Colonic mucosa (tissue), 4 donors: ENCODE data around the gene KDSR. TPM values are rescaled to one million over a fixed set of nuclear protein-coding genes. Genes with fewer than 3 reads are reported as not detected.

Source experiments
- DNase-seq: peaks from one replicate; pipeline ENCODE4 v3.0.0-alpha.2; 2020
- H3K27ac ChIP-seq: fragments of 200-600 bp; one replicate; pipeline ENCODE4 v1.8.0; 2021
- H3K27me3 ChIP-seq: fragments of 200-600 bp; one replicate; pipeline ENCODE4 v1.8.0; 2021
- H3K36me3 ChIP-seq: fragments of 200-600 bp; one replicate; pipeline ENCODE4 v1.8.0; 2021
- H3K4me1 ChIP-seq: fragments of 200-600 bp; one replicate; pipeline ENCODE4 v1.8.0; 2021; ENCODE audit warnings: mild to moderate bottlenecking
- H3K4me3 ChIP-seq: fragments of 200-600 bp; one replicate; pipeline ENCODE4 v1.8.0; 2021
- H3K9ac ChIP-seq, 2 donors: one replicate each; pipeline ENCODE4 v1.7.0; 2013; ENCODE audit warnings: control low read depth in 2 of 2, low read depth in 2 of 2, low read length in 2 of 2
- H3K9me3 ChIP-seq: fragments of 200-600 bp; one replicate; pipeline ENCODE4 v1.8.0; 2021
- CTCF ChIP-seq: fragments of 200-600 bp; IDR thresholded peaks from one replicate; pipeline ENCODE4 v1.8.0; 2022; ENCODE audit warnings: antibody characterized with exemption, mild to moderate bottlenecking
- intact Hi-C: fragments of 100-400 bp; cut with DNase I; formaldehyde crosslinking; loops from one replicate; pipeline ENCODE4 v1.14.1; 2022
- total RNA-seq, 2 donors: library from RNA; stranded (reverse); fragmentation: NEBNext Ultra II Directional in 1 of 2; extraction: Animal tissue kit (Norgen Biotek cat#: 25700) in 1 of 2; gene quantifications; one replicate each; pipeline ENCODE4 v1.2.1, GENCODE V29; 2021
- donor health status: healthy.
- donor health status: DM: no; HTN: no; CAD: no.
- donor health status: DM: no; HTN: no; CAD: no.

KDSR gene
- total RNA-seq, 2 donors from 2014 or later: 32.8 to 55.3 TPM

GRCh38 chr18:63317982-63318888 lies 48.8 kb downstream of the KDSR start:
- H3K27ac ChIP-seq: peak overlapping the region; percentile 62
- intact Hi-C loops: loop anchor here (2.0 kb wide), 1 partner anchor 187 kb away; no protein-coding TSS in a partner anchor
- peak; percentile 84 for DNase-seq
- peak overlapping the region; percentile 73 to 83 for H3K9ac ChIP-seq
- TF ChIP-seq CTCF: peak; percentile 76
- H3K27me3 ChIP-seq: no peaks in the 10 kb centered on the region
- H3K4me1 ChIP-seq: peaks cover 3% of the 10 kb centered on the region
- peak overlapping the region; percentile 88 for H3K4me3 ChIP-seq
- no peaks in the 10 kb centered on the region for H3K36me3 ChIP-seq
- no peaks in the 10 kb centered on the region for H3K9me3 ChIP-seq

GRCh38 chr18:63317556-63317946 lies 49.5 kb downstream of the KDSR start:
- intact Hi-C loops: no loop called here
- no peak for DNase-seq
- peak overlapping the region; percentile 62 for H3K27ac ChIP-seq
- no peaks in the 10 kb centered on the region for H3K9me3 ChIP-seq
- no peak for TF ChIP-seq CTCF
- no peaks in the 10 kb centered on the region for H3K36me3 ChIP-seq
- peak overlapping the region; percentile 73 to 83 for H3K9ac ChIP-seq
- H3K4me1 ChIP-seq: no peaks in the 10 kb centered on the region
- peak overlapping the region; percentile 88 for H3K4me3 ChIP-seq
- H3K27me3 ChIP-seq: no peaks in the 10 kb centered on the region

GRCh38 chr18:63316612-63317555 lies 50.1 kb downstream of the KDSR start:
- H3K9me3 ChIP-seq: no peaks in the 10 kb centered on the region
- H3K36me3 ChIP-seq: no peaks in the 10 kb centered on the region
- peak overlapping the region in 1 of 2 donors; percentile 83 for H3K9ac ChIP-seq
- no peak for TF ChIP-seq CTCF
- peak overlapping the region; percentile 62 for H3K27ac ChIP-seq
- intact Hi-C loops: no loop called here
- no peak for DNase-seq
- no peaks in the 10 kb centered on the region for H3K4me1 ChIP-seq
- peak overlapping the region; percentile 88 for H3K4me3 ChIP-seq
- no peaks in the 10 kb centered on the region for H3K27me3 ChIP-seq

GRCh38 chr18:63315876-63316275 lies 51.1 kb downstream of the KDSR start:
- intact Hi-C loops: no loop called here
- no peak for TF ChIP-seq CTCF
- no peaks in the 10 kb centered on the region for H3K9me3 ChIP-seq
- no peaks in the 10 kb centered on the region for H3K4me1 ChIP-seq
- no peak overlapping the region for H3K4me3 ChIP-seq
- no peak overlapping the region for H3K9ac ChIP-seq
- no peaks in the 10 kb centered on the region for H3K36me3 ChIP-seq
- H3K27me3 ChIP-seq: no peaks in the 10 kb centered on the region
- H3K27ac ChIP-seq: peak overlapping the region; percentile 16
- no peak for DNase-seq

- Histone ChIP-seq H3K4me1 (no peaks in the 10 kb centered on the region), H3K27ac (no peak overlapping the region)
Observed at GRCh38 chr18:63315131-63315662, 51.8 kb downstream of the KDSR start.

More at GRCh38 chr18:63315131-63315662, 51.8 kb downstream of the KDSR start:
- DNase-seq: no peak
- Histone ChIP-seq H3K9ac (no peak overlapping the region), H3K36me3 (no peaks in the 10 kb centered on the region), H3K9me3 (no peaks in the 10 kb centered on the region), H3K27me3 (no peaks in the 10 kb centered on the region), H3K4me3 (peak overlapping the region; percentile 0)
- intact Hi-C loops: no loop called here
- no peak for TF ChIP-seq CTCF
